Activated naive CD8-positive, alpha-beta T cell (primary cell): ENCODE measurements around the gene KIAA1671.
"Not testable (repeated sequence)": the region's sequence is repeated elsewhere in the genome, so short reads cannot be mapped to it uniquely, and the experiment has no call there.

Experiments used
- H3K27ac Mint-ChIP-seq: one replicate; pipeline ENCODE4 v1.8.0; 2021; ENCODE audit warnings: mixed read lengths
- H3K27me3 Mint-ChIP-seq: one replicate; pipeline ENCODE4 v1.8.0; 2021; ENCODE audit warnings: mixed read lengths
- H3K36me3 Mint-ChIP-seq: one replicate; pipeline ENCODE4 v1.8.0; 2021; ENCODE audit warnings: mixed read lengths
- H3K4me1 Mint-ChIP-seq: one replicate; pipeline ENCODE4 v1.8.0; 2021; ENCODE audit warnings: low read depth, mixed read lengths
- H3K4me3 Mint-ChIP-seq: one replicate; pipeline ENCODE4 v1.8.0; 2021; ENCODE audit warnings: mild to moderate bottlenecking, mixed read lengths
- H3K9me3 Mint-ChIP-seq: one replicate; pipeline ENCODE4 v1.8.0; 2021; ENCODE audit warnings: low read depth, mixed read lengths

The KIAA1671 gene

GRCh38 chr22:25213221-25213620, 260.7 kb downstream of the KIAA1671 start:
- H3K4me1 Mint-ChIP-seq, result no peaks in the 10 kb centered on the region
- H3K36me3 Mint-ChIP-seq, result no peaks in the 10 kb centered on the region
- H3K27ac Mint-ChIP-seq, result no peak overlapping the region
- no peak overlapping the region for H3K4me3 Mint-ChIP-seq
- H3K9me3 Mint-ChIP-seq, result no peaks in the 10 kb centered on the region
- H3K27me3 Mint-ChIP-seq, result peaks cover 8% of the 10 kb centered on the region

- H3K9me3 Mint-ChIP-seq, result no peaks in the 10 kb centered on the region
- H3K27me3 Mint-ChIP-seq, result peaks cover 7% of the 10 kb centered on the region
- no peak overlapping the region for H3K4me3 Mint-ChIP-seq
- no peak overlapping the region for H3K27ac Mint-ChIP-seq
- H3K36me3 Mint-ChIP-seq, result no peaks in the 10 kb centered on the region
- H3K4me1 Mint-ChIP-seq, result no peaks in the 10 kb centered on the region
Measured at GRCh38 chr22:25216230-25216629, 263.7 kb downstream of the KIAA1671 start.

- Mint-ChIP-seq H3K27me3 (peaks cover 5% of the 10 kb centered on the region), H3K36me3 (no peaks in the 10 kb centered on the region)
Measured at GRCh38 chr22:25219211-25219689, 266.7 kb downstream of the KIAA1671 start, which contains the start of gene CRYBB2. Gene CRYBB2 (plus strand): TSS chr22:25219639. CDS start chr22:25221430, 1,791 bp downstream.

GRCh38 chr22:25219948-25220442, 267.5 kb downstream of the KIAA1671 start:
- H3K27ac Mint-ChIP-seq, result no peak overlapping the region
- H3K36me3 Mint-ChIP-seq, result no peaks in the 10 kb centered on the region
- H3K4me1 Mint-ChIP-seq, result no peaks in the 10 kb centered on the region
- H3K9me3 Mint-ChIP-seq, result no peaks in the 10 kb centered on the region
- H3K27me3 Mint-ChIP-seq, result peaks cover 5% of the 10 kb centered on the region
- no peak overlapping the region for H3K4me3 Mint-ChIP-seq

More at GRCh38 chr22:25219211-25219689, 266.7 kb downstream of the KIAA1671 start, which contains the start of gene CRYBB2:
- no peaks in the 10 kb centered on the region for H3K9me3 Mint-ChIP-seq
- no peaks in the 10 kb centered on the region for H3K4me1 Mint-ChIP-seq
- no peak within 1 kb of the TSS for H3K4me3 Mint-ChIP-seq
- no peak within 1 kb of the TSS for H3K27ac Mint-ChIP-seq

- peaks cover 2% of the 10 kb centered on the region for H3K27me3 Mint-ChIP-seq
- H3K4me3 Mint-ChIP-seq, result no peak overlapping the region
- H3K36me3 Mint-ChIP-seq, result no peaks in the 10 kb centered on the region
- no peaks in the 10 kb centered on the region for H3K9me3 Mint-ChIP-seq
- H3K4me1 Mint-ChIP-seq, result no peaks in the 10 kb centered on the region
- H3K27ac Mint-ChIP-seq, result no peak overlapping the region
Measured at GRCh38 chr22:25221790-25222189, 269.3 kb downstream of the KIAA1671 start.

GRCh38 chr22:25223269-25223850, 270.8 kb downstream of the KIAA1671 start:
- H3K4me1 Mint-ChIP-seq, result no peaks in the 10 kb centered on the region
- peaks cover 2% of the 10 kb centered on the region for H3K27me3 Mint-ChIP-seq
- H3K4me3 Mint-ChIP-seq, result no peak overlapping the region
- no peaks in the 10 kb centered on the region for H3K9me3 Mint-ChIP-seq
- no peak overlapping the region for H3K27ac Mint-ChIP-seq
- no peaks in the 10 kb centered on the region for H3K36me3 Mint-ChIP-seq

- no peak overlapping the region for H3K27ac Mint-ChIP-seq
- H3K9me3 Mint-ChIP-seq, result no peaks in the 10 kb centered on the region
- no peaks in the 10 kb centered on the region for H3K36me3 Mint-ChIP-seq
- peaks cover 14% of the 10 kb centered on the region for H3K27me3 Mint-ChIP-seq
- no peaks in the 10 kb centered on the region for H3K4me1 Mint-ChIP-seq
- H3K4me3 Mint-ChIP-seq, result no peak overlapping the region
Measured at GRCh38 chr22:25228822-25229221, 276.3 kb downstream of the KIAA1671 start.

GRCh38 chr22:25230760-25231159, 278.2 kb downstream of the KIAA1671 start:
- H3K27ac Mint-ChIP-seq, H3K4me1 Mint-ChIP-seq, H3K36me3 Mint-ChIP-seq, H3K4me3 Mint-ChIP-seq, H3K9me3 Mint-ChIP-seq: not testable (repeated sequence)
- peaks cover 25% of the 10 kb centered on the region for H3K27me3 Mint-ChIP-seq

- H3K36me3 Mint-ChIP-seq, result no peaks in the 10 kb centered on the region
- no peak overlapping the region for H3K4me3 Mint-ChIP-seq
- H3K27ac Mint-ChIP-seq, result no peak overlapping the region
- H3K27me3 Mint-ChIP-seq, result peaks cover 29% of the 10 kb centered on the region
- no peaks in the 10 kb centered on the region for H3K9me3 Mint-ChIP-seq
- H3K4me1 Mint-ChIP-seq, result peaks cover 6% of the 10 kb centered on the region
Measured at GRCh38 chr22:25232301-25232700, 279.8 kb downstream of the KIAA1671 start.

GRCh38 chr22:25233706-25234105, 281.2 kb downstream of the KIAA1671 start:
- not testable (repeated sequence) for H3K4me3 Mint-ChIP-seq, H3K9me3 Mint-ChIP-seq, H3K36me3 Mint-ChIP-seq, H3K27ac Mint-ChIP-seq, H3K4me1 Mint-ChIP-seq
- H3K27me3 Mint-ChIP-seq, result peaks cover 30% of the 10 kb centered on the region

- H3K27me3 Mint-ChIP-seq, result peaks cover 27% of the 10 kb centered on the region
- no peaks in the 10 kb centered on the region for H3K36me3 Mint-ChIP-seq
- H3K4me3 Mint-ChIP-seq, result peak overlapping the region; percentile 62
- H3K4me1 Mint-ChIP-seq, result peaks cover 6% of the 10 kb centered on the region
- H3K27ac Mint-ChIP-seq, result no peak overlapping the region
- H3K9me3 Mint-ChIP-seq, result no peaks in the 10 kb centered on the region
Measured at GRCh38 chr22:25235547-25236290, 283.2 kb downstream of the KIAA1671 start.

- H3K27me3 Mint-ChIP-seq, result peaks cover 27% of the 10 kb centered on the region
Measured at GRCh38 chr22:25236417-25236816, 283.9 kb downstream of the KIAA1671 start.

GRCh38 chr22:25237503-25237902, 285.0 kb downstream of the KIAA1671 start:
- no peaks in the 10 kb centered on the region for H3K9me3 Mint-ChIP-seq
- H3K27ac Mint-ChIP-seq, result no peak overlapping the region
- H3K27me3 Mint-ChIP-seq, result peaks cover 24% of the 10 kb centered on the region
- H3K4me1 Mint-ChIP-seq, result peaks cover 6% of the 10 kb centered on the region
- no peaks in the 10 kb centered on the region for H3K36me3 Mint-ChIP-seq
- H3K4me3 Mint-ChIP-seq, result no peak overlapping the region

More at GRCh38 chr22:25236417-25236816, 283.9 kb downstream of the KIAA1671 start:
- Mint-ChIP-seq H3K36me3 (no peaks in the 10 kb centered on the region), H3K4me1 (peaks cover 6% of the 10 kb centered on the region), H3K27ac (no peak overlapping the region), H3K4me3 (no peak overlapping the region), H3K9me3 (no peaks in the 10 kb centered on the region)

- not testable (repeated sequence) for H3K27ac Mint-ChIP-seq, H3K4me1 Mint-ChIP-seq, H3K36me3 Mint-ChIP-seq, H3K4me3 Mint-ChIP-seq, H3K9me3 Mint-ChIP-seq
- peaks cover 23% of the 10 kb centered on the region for H3K27me3 Mint-ChIP-seq
Measured at GRCh38 chr22:25238058-25238457, 285.5 kb downstream of the KIAA1671 start.
